SK-N-MC (cell line): Measurements from ENCODE around the gene GPER1.

Source experiments
- EZH2 ChIP-seq: fragments of 200-600 bp; sonication (generic); IDR thresholded peaks from one replicate; pipeline ENCODE4 v1.6.1; 2017; ENCODE audit warnings: antibody characterized with exemption
- POLR2AphosphoS5 ChIP-seq: IDR thresholded peaks from 2 replicates; pipeline ENCODE4 v1.6.1; 2012; ENCODE audit warnings: mild to moderate bottlenecking, low read depth, low read length, borderline replicate concordance

DNA sequence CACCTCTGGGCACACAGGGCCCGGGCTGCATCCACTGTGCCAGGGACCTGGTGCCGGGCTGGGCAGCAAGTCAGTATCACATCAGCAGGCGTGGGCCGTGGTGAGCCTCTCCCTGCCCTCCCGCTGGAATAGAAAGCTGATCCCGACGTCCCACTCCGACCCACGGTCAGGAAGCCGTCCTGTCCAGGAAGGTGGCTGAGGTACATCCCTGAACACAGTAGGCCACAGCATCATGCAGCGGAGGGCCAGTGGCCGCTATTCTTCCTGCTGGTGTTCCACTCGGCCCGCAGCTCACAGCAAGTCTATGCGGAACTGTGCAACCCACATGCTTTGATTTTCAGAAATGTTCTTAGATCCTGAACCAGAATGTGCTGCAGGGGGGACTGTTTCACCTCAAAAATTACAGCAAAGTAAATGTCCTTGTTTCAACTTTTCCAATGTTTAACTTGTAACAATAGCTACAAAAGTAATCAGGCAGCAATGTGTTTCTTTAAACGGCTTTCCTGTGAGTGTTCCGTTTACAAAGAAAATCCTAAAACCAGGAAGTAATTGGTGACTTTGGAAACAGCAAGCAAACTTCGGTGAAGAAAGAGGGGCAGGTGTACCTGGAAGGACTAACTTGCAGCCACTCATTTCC is 44.2 kb upstream of the GPER1 start:
- TF ChIP-seq EZH2 (no peak), POLR2AphosphoS5 (no peak)
